ENCODE results near the gene PHC2.

PHC2 gene

DNA sequence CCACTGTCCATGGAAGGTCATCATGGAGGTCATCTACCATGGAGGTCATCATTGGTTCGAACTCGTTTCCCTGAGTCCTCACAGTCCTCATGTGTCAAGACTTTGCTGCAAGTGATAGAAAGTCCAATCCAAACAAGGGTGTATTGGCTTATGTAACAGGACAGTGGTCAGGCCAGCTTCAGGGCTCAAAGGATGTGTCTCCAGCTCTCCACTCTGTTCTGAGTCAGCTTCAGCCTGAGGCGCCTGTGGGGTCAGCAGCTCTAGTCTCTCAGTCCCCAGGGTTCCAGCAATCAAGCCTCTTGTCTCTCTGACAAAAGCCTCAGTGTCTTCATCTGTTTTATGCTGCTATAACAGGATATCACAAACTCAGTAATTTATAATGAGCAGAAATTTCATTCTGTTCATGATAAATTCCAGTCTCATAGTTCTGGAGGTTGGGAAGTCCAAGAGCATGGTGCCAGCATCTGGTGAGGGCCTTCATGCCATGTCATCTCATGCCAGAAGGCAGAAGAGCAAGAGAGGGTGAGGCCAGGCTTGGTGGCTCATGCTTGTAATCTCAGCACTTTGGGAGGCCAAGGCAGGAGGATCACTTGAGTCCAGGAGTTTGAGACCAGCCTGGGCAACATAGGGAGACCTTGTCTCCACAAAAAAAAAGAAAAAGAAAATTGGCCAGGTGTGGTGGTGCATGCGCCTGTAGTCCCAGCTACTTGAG is 129.5 kb downstream of the PHC2 start:
- H3K36me3 ChIP-seq (ENCODE audit: control insufficient read depth in 1 of 2, insufficient read depth in 2 of 2, low read length in 2 of 2): peaks cover 4 to 21% of the 10 kb centered on the region in 2 donors
- no peaks in the 10 kb centered on the region for H3K27me3 ChIP-seq (ENCODE audit: low read depth, low read length)
- H3K4me3 ChIP-seq (ENCODE audit: low read depth in 1 of 2, low read length in 2 of 2): no peak overlapping the region
- no peaks in the 10 kb centered on the region for H3K9me3 ChIP-seq (ENCODE audit: control insufficient read depth in 1 of 2, low read length in 2 of 2)
- peaks cover 0 to 16% of the 10 kb centered on the region in 2 donors for H3K4me1 ChIP-seq (ENCODE audit: control insufficient read depth in 1 of 2, insufficient read depth in 2 of 2, low read length in 2 of 2)
- H3K27ac ChIP-seq (ENCODE audit: low read length): no peak overlapping the region

DNA sequence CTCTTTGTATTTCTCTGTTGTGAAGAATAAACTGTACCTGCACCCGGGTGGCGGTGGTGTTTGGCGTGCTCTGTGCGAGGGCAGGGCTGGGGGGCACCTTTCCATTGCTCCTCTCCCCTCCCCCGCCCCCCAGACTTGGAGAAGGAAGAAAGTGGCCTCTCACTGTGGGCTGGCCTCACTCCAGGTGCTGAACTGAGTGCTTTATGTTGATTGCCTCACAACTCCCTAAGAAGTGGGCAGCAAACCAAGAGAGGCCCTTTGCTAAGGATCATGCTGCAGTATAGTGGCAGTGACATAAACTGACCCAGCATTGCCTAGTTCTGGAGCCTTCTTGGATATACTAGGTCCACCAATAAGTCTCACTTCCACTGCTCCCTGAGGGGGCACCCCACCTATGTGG is 130.2 kb downstream of the PHC2 start:
- no peak overlapping the region for H3K27ac ChIP-seq (ENCODE audit: low read length)
- no peaks in the 10 kb centered on the region for H3K27me3 ChIP-seq (ENCODE audit: low read depth, low read length)
- peaks cover 0 to 14% of the 10 kb centered on the region in 2 donors for H3K4me1 ChIP-seq (ENCODE audit: control insufficient read depth in 1 of 2, insufficient read depth in 2 of 2, low read length in 2 of 2)
- no peaks in the 10 kb centered on the region for H3K9me3 ChIP-seq (ENCODE audit: control insufficient read depth in 1 of 2, low read length in 2 of 2)
- peaks cover 4 to 21% of the 10 kb centered on the region in 2 donors for H3K36me3 ChIP-seq (ENCODE audit: control insufficient read depth in 1 of 2, insufficient read depth in 2 of 2, low read length in 2 of 2)
- no peak overlapping the region for H3K4me3 ChIP-seq (ENCODE audit: low read depth in 1 of 2, low read length in 2 of 2)

DNA sequence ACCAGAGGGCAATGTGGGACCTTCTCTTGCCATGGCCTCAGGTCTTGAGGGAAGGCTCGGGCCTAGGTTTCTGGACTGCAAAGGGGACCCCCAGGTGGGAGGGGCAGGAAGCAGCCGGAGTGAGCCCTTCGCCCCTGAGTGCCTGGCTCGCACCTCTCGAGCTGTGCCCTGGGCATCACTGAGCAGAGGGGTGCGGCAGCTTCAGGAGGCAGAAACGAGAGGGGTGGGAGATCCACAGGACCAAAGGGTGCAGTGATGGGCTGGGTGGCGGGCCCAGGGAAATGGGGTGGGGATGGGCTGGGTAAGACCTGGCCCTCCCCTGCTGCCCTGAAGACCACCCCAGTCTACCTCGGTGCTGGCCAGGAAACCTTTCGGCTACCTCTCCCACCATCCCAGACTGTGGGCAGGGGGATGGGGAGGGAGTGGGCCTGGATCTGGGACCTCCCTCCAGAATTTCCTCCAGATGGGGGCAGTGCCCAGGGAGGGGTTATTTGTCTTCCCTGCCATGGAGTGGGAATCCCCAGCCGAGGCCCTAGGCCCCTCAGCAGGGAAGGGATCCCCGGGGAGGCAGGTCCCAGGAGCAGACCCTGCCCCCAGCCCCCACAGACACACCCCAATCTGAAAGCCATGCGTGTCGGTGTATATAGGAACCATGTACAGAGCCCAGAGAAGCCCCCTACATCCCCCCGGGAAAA is 131.3 kb downstream of the PHC2 start:
- H3K4me1 ChIP-seq (ENCODE audit: control insufficient read depth in 1 of 2, insufficient read depth in 2 of 2, low read length in 2 of 2): peaks cover 0 to 14% of the 10 kb centered on the region in 2 donors

GRCh38 chr1:33298623-33299277 is 132.1 kb downstream of the PHC2 start:
- peaks cover 4 to 21% of the 10 kb centered on the region in 2 donors for H3K36me3 ChIP-seq (ENCODE audit: control insufficient read depth in 1 of 2, insufficient read depth in 2 of 2, low read length in 2 of 2)
- peaks cover 0 to 17% of the 10 kb centered on the region in 2 donors for H3K4me1 ChIP-seq (ENCODE audit: control insufficient read depth in 1 of 2, insufficient read depth in 2 of 2, low read length in 2 of 2)
- no peaks in the 10 kb centered on the region for H3K27me3 ChIP-seq (ENCODE audit: low read depth, low read length)
- H3K27ac ChIP-seq (ENCODE audit: low read length): no peak overlapping the region
- H3K9me3 ChIP-seq (ENCODE audit: control insufficient read depth in 1 of 2, low read length in 2 of 2): no peaks in the 10 kb centered on the region
- H3K4me3 ChIP-seq (ENCODE audit: low read depth in 1 of 2, low read length in 2 of 2): no peak overlapping the region

More for the DNA sequence above, 131.3 kb downstream of the PHC2 start:
- Histone ChIP-seq H3K4me3 (ENCODE audit: low read depth in 1 of 2, low read length in 2 of 2) (no peak overlapping the region), H3K9me3 (ENCODE audit: control insufficient read depth in 1 of 2, low read length in 2 of 2) (no peaks in the 10 kb centered on the region), H3K27ac (ENCODE audit: low read length) (no peak overlapping the region), H3K27me3 (ENCODE audit: low read depth, low read length) (no peaks in the 10 kb centered on the region), H3K36me3 (ENCODE audit: control insufficient read depth in 1 of 2, insufficient read depth in 2 of 2, low read length in 2 of 2) (peaks cover 4 to 21% of the 10 kb centered on the region in 2 donors)

- Histone ChIP-seq H3K27me3 (ENCODE audit: low read depth, low read length) (no peaks in the 10 kb centered on the region), H3K4me1 (ENCODE audit: control insufficient read depth in 1 of 2, insufficient read depth in 2 of 2, low read length in 2 of 2) (peaks cover 1 to 24% of the 10 kb centered on the region in 2 donors), H3K36me3 (ENCODE audit: control insufficient read depth in 1 of 2, insufficient read depth in 2 of 2, low read length in 2 of 2) (peaks cover 4 to 21% of the 10 kb centered on the region in 2 donors), H3K4me3 (ENCODE audit: low read depth in 1 of 2, low read length in 2 of 2) (no peak overlapping the region), H3K9me3 (ENCODE audit: control insufficient read depth in 1 of 2, low read length in 2 of 2) (no peaks in the 10 kb centered on the region), H3K27ac (ENCODE audit: low read length) (no peak overlapping the region)
Observed at GRCh38 chr1:33297911-33298622, 132.8 kb downstream of the PHC2 start.

DNA sequence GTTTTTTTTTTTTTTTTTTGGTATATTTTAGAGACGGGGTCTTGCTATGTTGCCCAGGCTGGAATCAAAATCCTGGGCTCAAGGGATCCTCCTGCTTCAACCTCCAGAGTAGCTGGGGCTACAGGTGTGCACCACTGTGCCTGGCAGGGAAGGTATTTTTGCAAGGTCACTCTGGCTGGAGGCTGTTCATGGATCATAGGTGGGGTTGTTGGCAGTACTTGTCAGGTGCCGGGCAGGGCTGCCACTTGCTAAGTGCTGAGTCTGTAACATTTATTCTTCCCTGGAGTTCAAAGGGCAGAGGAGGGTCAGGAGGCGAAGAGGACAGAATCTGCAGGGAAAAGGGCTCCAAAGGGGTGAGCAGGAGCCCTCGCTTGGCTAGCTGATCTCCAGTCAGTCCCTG is 134.1 kb downstream of the PHC2 start:
- no peaks in the 10 kb centered on the region for H3K27me3 ChIP-seq (ENCODE audit: low read depth, low read length)
- H3K36me3 ChIP-seq (ENCODE audit: control insufficient read depth in 1 of 2, insufficient read depth in 2 of 2, low read length in 2 of 2): peaks cover 4 to 21% of the 10 kb centered on the region in 2 donors
- no peaks in the 10 kb centered on the region for H3K9me3 ChIP-seq (ENCODE audit: control insufficient read depth in 1 of 2, low read length in 2 of 2)
- H3K4me3 ChIP-seq (ENCODE audit: low read depth in 1 of 2, low read length in 2 of 2): no peak overlapping the region
- H3K4me1 ChIP-seq (ENCODE audit: control insufficient read depth in 1 of 2, insufficient read depth in 2 of 2, low read length in 2 of 2): peaks cover 5 to 28% of the 10 kb centered on the region in 2 donors
- no peak overlapping the region for H3K27ac ChIP-seq (ENCODE audit: low read length)

GRCh38 chr1:33296082-33296458 is 134.8 kb downstream of the PHC2 start:
- Histone ChIP-seq H3K27ac (ENCODE audit: low read length) (no peak overlapping the region), H3K36me3 (ENCODE audit: control insufficient read depth in 1 of 2, insufficient read depth in 2 of 2, low read length in 2 of 2) (peaks cover 4 to 21% of the 10 kb centered on the region in 2 donors), H3K9me3 (ENCODE audit: control insufficient read depth in 1 of 2, low read length in 2 of 2) (no peaks in the 10 kb centered on the region), H3K27me3 (ENCODE audit: low read depth, low read length) (no peaks in the 10 kb centered on the region), H3K4me1 (ENCODE audit: control insufficient read depth in 1 of 2, insufficient read depth in 2 of 2, low read length in 2 of 2) (peaks cover 5 to 24% of the 10 kb centered on the region in 2 donors), H3K4me3 (ENCODE audit: low read depth in 1 of 2, low read length in 2 of 2) (no peak overlapping the region)

DNA sequence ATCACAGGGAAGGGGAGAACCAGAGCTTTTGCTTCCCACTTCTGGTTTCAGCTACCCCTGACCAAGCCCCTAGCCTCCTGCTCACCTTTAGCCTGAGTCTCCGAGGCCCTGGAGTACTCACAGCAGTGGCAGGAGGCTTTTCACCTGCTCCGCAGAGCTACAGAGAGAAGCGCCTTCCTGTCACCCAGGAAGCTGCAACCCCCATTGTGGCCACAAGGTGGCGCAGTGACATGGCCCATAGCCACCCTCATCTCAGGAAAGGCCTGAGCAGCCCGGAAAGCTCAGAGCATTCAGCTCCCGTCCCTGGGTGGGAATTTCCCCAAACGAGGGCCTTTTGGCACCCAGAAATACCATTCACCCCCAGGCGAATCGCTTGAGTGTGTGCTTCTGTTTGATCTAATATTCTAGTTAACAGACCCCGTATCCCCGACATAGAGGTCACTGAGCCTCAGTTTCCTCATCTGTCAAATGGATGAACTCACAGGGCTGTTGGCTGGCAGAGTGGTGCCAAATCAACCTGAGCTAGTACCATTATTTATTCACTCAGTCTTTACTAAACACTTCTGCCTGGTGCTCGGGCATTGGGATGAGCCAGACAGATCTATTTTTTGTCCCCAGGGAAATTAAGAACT is 135.3 kb downstream of the PHC2 start:
- H3K4me3 ChIP-seq (ENCODE audit: low read depth in 1 of 2, low read length in 2 of 2): no peak overlapping the region
- peaks cover 4 to 21% of the 10 kb centered on the region in 2 donors for H3K36me3 ChIP-seq (ENCODE audit: control insufficient read depth in 1 of 2, insufficient read depth in 2 of 2, low read length in 2 of 2)
- H3K27ac ChIP-seq (ENCODE audit: low read length): peak overlapping the region; percentile 43
- peaks cover 5 to 19% of the 10 kb centered on the region in 2 donors for H3K4me1 ChIP-seq (ENCODE audit: control insufficient read depth in 1 of 2, insufficient read depth in 2 of 2, low read length in 2 of 2)
- no peaks in the 10 kb centered on the region for H3K27me3 ChIP-seq (ENCODE audit: low read depth, low read length)
- no peaks in the 10 kb centered on the region for H3K9me3 ChIP-seq (ENCODE audit: control insufficient read depth in 1 of 2, low read length in 2 of 2)

- no peaks in the 10 kb centered on the region for H3K9me3 ChIP-seq (ENCODE audit: control insufficient read depth in 1 of 2, low read length in 2 of 2)
- no peak overlapping the region for H3K4me3 ChIP-seq (ENCODE audit: low read depth in 1 of 2, low read length in 2 of 2)
- peak overlapping the region; percentile 43 for H3K27ac ChIP-seq (ENCODE audit: low read length)
- no peaks in the 10 kb centered on the region for H3K27me3 ChIP-seq (ENCODE audit: low read depth, low read length)
- H3K4me1 ChIP-seq (ENCODE audit: control insufficient read depth in 1 of 2, insufficient read depth in 2 of 2, low read length in 2 of 2): peaks cover 5 to 14% of the 10 kb centered on the region in 2 donors
- H3K36me3 ChIP-seq (ENCODE audit: control insufficient read depth in 1 of 2, insufficient read depth in 2 of 2, low read length in 2 of 2): peaks cover 4 to 21% of the 10 kb centered on the region in 2 donors
Observed at GRCh38 chr1:33295023-33295422, 135.9 kb downstream of the PHC2 start.

- no peaks in the 10 kb centered on the region for H3K27me3 ChIP-seq (ENCODE audit: low read depth, low read length)
- H3K36me3 ChIP-seq (ENCODE audit: control insufficient read depth in 1 of 2, insufficient read depth in 2 of 2, low read length in 2 of 2): peaks cover 4 to 20% of the 10 kb centered on the region in 2 donors
- H3K9me3 ChIP-seq (ENCODE audit: control insufficient read depth in 1 of 2, low read length in 2 of 2): no peaks in the 10 kb centered on the region
- H3K4me3 ChIP-seq (ENCODE audit: low read depth in 1 of 2, low read length in 2 of 2): no peak overlapping the region
- H3K27ac ChIP-seq (ENCODE audit: low read length): no peak overlapping the region
- H3K4me1 ChIP-seq (ENCODE audit: control insufficient read depth in 1 of 2, insufficient read depth in 2 of 2, low read length in 2 of 2): peaks cover 5 to 14% of the 10 kb centered on the region in 2 donors
Observed at GRCh38 chr1:33294071-33295010, 136.6 kb downstream of the PHC2 start.
